Sigmoid colon (tissue), 7 donors: ENCODE results near the gene CYSLTR2. TPM values are rescaled to one million over a fixed set of nuclear protein-coding genes. Genes with fewer than 3 reads are reported as not detected.

Experiments
- DNase-seq: peaks from one replicate; pipeline ENCODE4 v3.0.0-alpha.2; 2019
- H3K27ac ChIP-seq, 4 donors: fragments of 200-600 bp; sonication (generic); one replicate each; pipeline ENCODE4 v1.5.1; 2016 to 2019; ENCODE audit warnings: mild to moderate bottlenecking in 1 of 4
- H3K27me3 ChIP-seq, 3 donors: fragments of 200-600 bp; sonication (generic); one replicate each; pipeline ENCODE4 v1.5.1; 2019; ENCODE audit warnings: mild to moderate bottlenecking in 1 of 3
- H3K36me3 ChIP-seq, 4 donors: fragments of 200-600 bp; sonication (generic); one replicate each; pipeline ENCODE4 v1.5.1; 2016 to 2019
- H3K4me1 ChIP-seq, 4 donors: fragments of 200-600 bp; sonication (generic); one replicate each; pipeline ENCODE4 v1.5.1; 2017 to 2019
- H3K4me3 ChIP-seq, 4 donors: fragments of 200-600 bp; sonication (generic); one replicate each; pipeline ENCODE4 v1.5.1; 2017 to 2019; ENCODE audit warnings: mild to moderate bottlenecking in 2 of 4, moderate library complexity in 1 of 4
- H3K9me3 ChIP-seq, 4 donors: fragments of 200-600 bp in 3 of 4; sonication (generic) in 3 of 4; one replicate each; pipeline versions ENCODE4 v1.5.1 to v1.6.1; 2013 to 2019
- EP300 ChIP-seq, 4 donors: sonication (generic); formaldehyde crosslinking; IDR thresholded peaks; one replicate each; pipeline ENCODE4 v1.6.1; 2017; ENCODE audit warnings: antibody characterized with exemption in 4 of 4
- POLR2A ChIP-seq, 2 donors: fragments of 450-650 bp; IDR thresholded peaks; one replicate each; pipeline ENCODE4 v1.6.1; 2016; ENCODE audit warnings: antibody characterized with exemption in 2 of 2, mild to moderate bottlenecking in 2 of 2, moderate library complexity in 2 of 2
- POLR2AphosphoS5 ChIP-seq, 4 donors: sonication (generic); formaldehyde crosslinking; IDR thresholded peaks; one replicate each; pipeline ENCODE4 v1.6.1; 2017; ENCODE audit warnings: antibody characterized with exemption in 4 of 4
- WGBS, 2 donors: extraction: QIAGEN DNeasy Blood & Tissue Kit; methylation state at CpG; one replicate each; pipeline ENCODE4 v1.1.7; 2013; 5-methylcytosine and 5-hydroxymethylcytosine counted together
- intact Hi-C: fragments of 100-400 bp; cut with DNase I; formaldehyde crosslinking; loops from one replicate; pipeline ENCODE4 v1.15.1; 2023
- polyA plus RNA-seq, 3 donors: library from polyadenylated mRNA; stranded (reverse); fragments of 200-250 nt; gene quantifications; one replicate each; pipeline ENCODE4 v1.2.3, GENCODE V29; 2013
- total RNA-seq, 4 donors: library from RNA; depleted of rRNA; stranded (reverse); fragments of >200 nt; gene quantifications; one replicate each; pipeline ENCODE4 v1.1.0, GENCODE V29; 2016
- TF ChIP-seq, protein P1 (sequence below), 4 experiments: fragments of 450-650 bp in 3 of 4; fragments of 200-600 bp in 1 of 4; IDR thresholded peaks; one replicate each; pipeline ENCODE4 v1.5.1; 2016 to 2019; ENCODE audit warnings: antibody characterized with exemption in 4 of 4, mild to moderate bottlenecking in 3 of 4, moderate library complexity in 2 of 4
- donor health status: healthy with polysubstance abuse.
- donor health status: Bipolar disorder and iron deficiency.
- donor health status: healthy.

The CYSLTR2 gene
- total and polyA plus RNA-seq, 7 donors, result 0.28 to 2.0 (median 0.91) TPM; not detected in 1

DNA sequence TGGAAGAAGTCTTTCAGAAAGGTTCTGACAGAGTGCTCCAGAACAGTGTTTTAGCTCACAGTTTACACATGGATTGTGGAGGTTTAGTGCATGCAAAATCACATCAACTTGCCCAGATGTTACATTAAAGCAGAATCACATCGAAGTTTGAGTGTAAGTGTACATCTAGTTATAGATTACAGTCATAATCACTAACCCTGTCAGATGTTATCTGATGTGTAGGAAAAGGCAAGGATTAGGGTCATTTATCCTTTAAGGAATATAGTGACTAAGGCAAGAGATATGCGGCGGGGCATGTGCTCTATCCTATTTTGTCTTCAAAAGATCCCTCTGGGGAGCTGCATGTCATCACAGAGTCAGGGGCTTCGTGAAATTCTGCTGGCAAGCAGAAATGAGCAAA, 66.9 kb downstream of the CYSLTR2 start:
- 80 to 82% methylated on average over 4 of the region's 4 CpGs for WGBS, 2 donors
- TF ChIP-seq, protein P1, sequence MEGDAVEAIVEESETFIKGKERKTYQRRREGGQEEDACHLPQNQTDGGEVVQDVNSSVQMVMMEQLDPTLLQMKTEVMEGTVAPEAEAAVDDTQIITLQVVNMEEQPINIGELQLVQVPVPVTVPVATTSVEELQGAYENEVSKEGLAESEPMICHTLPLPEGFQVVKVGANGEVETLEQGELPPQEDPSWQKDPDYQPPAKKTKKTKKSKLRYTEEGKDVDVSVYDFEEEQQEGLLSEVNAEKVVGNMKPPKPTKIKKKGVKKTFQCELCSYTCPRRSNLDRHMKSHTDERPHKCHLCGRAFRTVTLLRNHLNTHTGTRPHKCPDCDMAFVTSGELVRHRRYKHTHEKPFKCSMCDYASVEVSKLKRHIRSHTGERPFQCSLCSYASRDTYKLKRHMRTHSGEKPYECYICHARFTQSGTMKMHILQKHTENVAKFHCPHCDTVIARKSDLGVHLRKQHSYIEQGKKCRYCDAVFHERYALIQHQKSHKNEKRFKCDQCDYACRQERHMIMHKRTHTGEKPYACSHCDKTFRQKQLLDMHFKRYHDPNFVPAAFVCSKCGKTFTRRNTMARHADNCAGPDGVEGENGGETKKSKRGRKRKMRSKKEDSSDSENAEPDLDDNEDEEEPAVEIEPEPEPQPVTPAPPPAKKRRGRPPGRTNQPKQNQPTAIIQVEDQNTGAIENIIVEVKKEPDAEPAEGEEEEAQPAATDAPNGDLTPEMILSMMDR (IDR thresholded peaks at IDR 0.05), result no peak
- TF ChIP-seq EP300 (IDR thresholded peaks at IDR 0.05) (no peak), POLR2A (IDR thresholded peaks at IDR 0.05) (no peak), POLR2AphosphoS5 (IDR thresholded peaks at IDR 0.05) (no peak)
- H3K9me3 ChIP-seq, result peaks cover 0 to 8% (median 7%) of the 10 kb centered on the region in 4 donors

DNA sequence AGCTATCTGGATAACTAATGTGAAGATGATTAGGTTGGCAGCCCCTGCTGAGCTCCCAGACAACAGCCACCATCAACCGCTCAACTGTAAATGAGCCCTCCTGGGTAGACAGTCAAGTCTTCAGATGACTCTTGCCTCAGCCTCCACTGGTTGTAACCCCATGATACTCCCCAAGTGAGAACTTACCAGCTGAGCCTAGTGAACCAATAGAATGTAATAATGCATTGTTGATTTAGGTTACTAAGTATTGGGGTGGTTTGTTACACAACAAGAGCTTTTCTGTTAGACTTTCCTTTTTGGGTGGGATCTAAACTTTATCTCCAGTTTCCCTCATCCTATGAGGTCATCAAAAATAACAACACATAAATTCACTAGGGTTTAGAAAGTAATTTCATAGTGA, 69.4 kb downstream of the CYSLTR2 start:
- TF ChIP-seq POLR2AphosphoS5 (IDR thresholded peaks at IDR 0.05) (no peak), POLR2A (IDR thresholded peaks at IDR 0.05) (no peak), EP300 (IDR thresholded peaks at IDR 0.05) (no peak)
- TF ChIP-seq, protein P1 (IDR thresholded peaks at IDR 0.05), result no peak
- no peaks in the 10 kb centered on the region for H3K36me3 ChIP-seq
- H3K4me1 ChIP-seq, result peaks cover 0 to 5% (median 0%) of the 10 kb centered on the region in 4 donors
- 98% methylated on average over 1 of the region's 1 CpG for WGBS, 2 donors
- DNase-seq, result no peak
- no peaks in the 10 kb centered on the region for H3K27me3 ChIP-seq
- no peak overlapping the region for H3K27ac ChIP-seq
- H3K4me3 ChIP-seq, result no peak overlapping the region
- peaks cover 0 to 10% (median 3%) of the 10 kb centered on the region in 4 donors for H3K9me3 ChIP-seq
- intact Hi-C loops, result no loop called here

More for the DNA sequence above, 66.9 kb downstream of the CYSLTR2 start:
- intact Hi-C loops, result no loop called here
- H3K27ac ChIP-seq, result no peak overlapping the region
- no peak for DNase-seq
- no peaks in the 10 kb centered on the region for H3K27me3 ChIP-seq
- H3K36me3 ChIP-seq, result no peaks in the 10 kb centered on the region
- H3K4me3 ChIP-seq, result no peak overlapping the region
- no peaks in the 10 kb centered on the region for H3K4me1 ChIP-seq

DNA sequence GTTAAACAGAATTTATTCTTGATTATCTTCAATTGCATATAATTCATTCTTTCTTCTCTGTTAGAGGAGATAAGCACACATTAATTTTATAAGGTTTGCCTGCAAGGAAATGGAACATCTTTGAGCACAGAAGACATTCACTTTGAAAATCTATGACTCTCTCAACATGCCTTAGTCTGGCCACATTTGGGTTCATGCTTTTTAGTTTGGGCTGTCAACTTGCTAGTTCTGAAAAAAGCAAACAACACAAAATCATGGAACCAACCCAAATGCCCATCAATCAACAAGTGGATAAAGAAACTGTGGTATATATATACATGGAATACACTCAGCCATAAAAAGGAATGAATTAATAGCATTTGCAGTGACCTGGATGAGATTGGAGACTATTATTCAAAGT, 71.5 kb downstream of the CYSLTR2 start:
- intact Hi-C loops, result no loop called here
- H3K36me3 ChIP-seq, result no peaks in the 10 kb centered on the region
- H3K9me3 ChIP-seq, result peaks cover 0 to 3% (median 0%) of the 10 kb centered on the region in 4 donors
- DNase-seq, result no peak
- TF ChIP-seq, protein P1 (IDR thresholded peaks at IDR 0.05), result no peak
- no peak for TF ChIP-seq POLR2AphosphoS5 (IDR thresholded peaks at IDR 0.05)
- TF ChIP-seq POLR2A (IDR thresholded peaks at IDR 0.05), result no peak
- no peak for TF ChIP-seq EP300 (IDR thresholded peaks at IDR 0.05)
- H3K4me1 ChIP-seq, result peaks cover 0 to 5% (median 0%) of the 10 kb centered on the region in 4 donors
- H3K4me3 ChIP-seq, result no peak overlapping the region
- no peak overlapping the region for H3K27ac ChIP-seq
- no peaks in the 10 kb centered on the region for H3K27me3 ChIP-seq

DNA sequence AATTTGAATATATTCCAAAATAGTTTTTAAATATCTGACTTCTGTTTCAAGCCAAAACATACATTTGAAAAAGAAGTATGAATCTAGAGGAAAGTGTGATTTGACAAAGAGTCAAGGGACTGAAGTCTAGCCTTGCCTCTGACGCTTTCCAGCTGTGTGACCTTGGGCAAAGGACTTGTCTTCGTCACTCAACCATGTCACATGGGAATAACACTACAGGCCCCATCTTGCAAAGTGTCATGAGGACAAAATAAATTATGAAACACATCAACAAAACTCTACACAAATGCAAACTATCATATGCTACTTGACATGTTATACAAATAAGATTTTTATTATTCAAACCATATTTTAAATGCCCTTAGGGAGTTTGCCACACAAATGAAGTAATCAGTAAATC, 73.0 kb downstream of the CYSLTR2 start:
- TF ChIP-seq, protein P1 (IDR thresholded peaks at IDR 0.05), result no peak
- TF ChIP-seq POLR2AphosphoS5 (IDR thresholded peaks at IDR 0.05), result no peak
- no peak for TF ChIP-seq POLR2A (IDR thresholded peaks at IDR 0.05)
- TF ChIP-seq EP300 (IDR thresholded peaks at IDR 0.05), result no peak
- Histone ChIP-seq H3K36me3 (no peaks in the 10 kb centered on the region), H3K4me3 (no peak overlapping the region), H3K9me3 (peaks cover 0 to 3% (median 0%) of the 10 kb centered on the region in 4 donors), H3K27me3 (no peaks in the 10 kb centered on the region), H3K4me1 (peaks cover 0 to 5% (median 0%) of the 10 kb centered on the region in 4 donors), H3K27ac (no peak overlapping the region)
- intact Hi-C loops, result no loop called here
- 68 to 84% methylated on average over 2 of the region's 2 CpGs for WGBS, 2 donors
- DNase-seq, result no peak
